SU-DHL-6 (cell line): ENCODE data around the gene PTPRQ.

Experiments used
- H2AFZ ChIP-seq: fragments of 200-600 bp; sonication (generic); 2 replicates; pipeline ENCODE4 v1.6.1; 2014; ENCODE audit warnings: low read depth, mild to moderate bottlenecking, moderate library complexity, mixed read lengths, antibody characterized with exemption, low read length; ENCODE audit not compliant: severe bottlenecking
- H3F3A ChIP-seq: fragments of 200-600 bp; shearing (Covaris generic); 2 replicates; pipeline ENCODE4 v1.6.0; 2016; ENCODE audit warnings: antibody characterized with exemption, mild to moderate bottlenecking; ENCODE audit not compliant: insufficient read depth
- H3K27ac ChIP-seq: fragments of 200-600 bp; sonication (generic); 2 replicates; pipeline ENCODE4 v1.5.1; 2016; ENCODE audit warnings: low read depth, mild to moderate bottlenecking, low read length, moderate library complexity, mixed read lengths
- H3K27me3 ChIP-seq: fragments of 200-600 bp; sonication (generic), shearing (Covaris generic); 2 replicates; pipeline ENCODE4 v1.6.0; 2014; ENCODE audit warnings: mild to moderate bottlenecking, low read length
- H3K36me3 ChIP-seq: fragments of 200-600 bp; sonication (generic); 2 replicates; pipeline ENCODE4 v1.6.1; 2014; ENCODE audit warnings: mild to moderate bottlenecking, low read length, mixed read lengths
- H3K4me2 ChIP-seq: fragments of 300-600, 200-600 bp; shearing (Covaris generic), sonication (generic); 2 replicates; pipeline ENCODE4 v1.6.0; 2014; ENCODE audit warnings: low read length, low read depth, mild to moderate bottlenecking; ENCODE audit not compliant: poor library complexity, severe bottlenecking
- H3K4me3 ChIP-seq: fragments of 200-600 bp; sonication (generic); 2 replicates; pipeline ENCODE4 v1.5.1; 2014; ENCODE audit warnings: antibody characterized with exemption, low read length, mild to moderate bottlenecking, mixed read lengths; ENCODE audit not compliant: insufficient read depth, poor library complexity, severe bottlenecking
- H3K79me2 ChIP-seq: fragments of 200-600 bp; sonication (generic); 2 replicates; pipeline ENCODE4 v1.6.1; 2014; ENCODE audit warnings: mild to moderate bottlenecking, low read length, moderate library complexity; ENCODE audit not compliant: insufficient read depth
- H3K9ac ChIP-seq: fragments of 200-600 bp; sonication (generic); 2 replicates; pipeline ENCODE4 v1.7.0; 2014; ENCODE audit warnings: mild to moderate bottlenecking, low read length
- H3K9me2 ChIP-seq: fragments of 200-600 bp; sonication (generic); replicated peaks from 2 replicates; pipeline ENCODE4 v1.6.1; 2014; ENCODE audit warnings: low read length; ENCODE audit not compliant: insufficient read depth
- H3K9me3 ChIP-seq: fragments of 200-600 bp; sonication (generic); 2 replicates; pipeline ENCODE4 v1.6.1; 2014; ENCODE audit warnings: low read length, mixed read lengths; ENCODE audit not compliant: insufficient read depth
- H4K20me1 ChIP-seq: fragments of 200-600 bp; sonication (generic); 2 replicates; pipeline ENCODE4 v1.6.1; 2014; ENCODE audit warnings: low read depth, mild to moderate bottlenecking, antibody characterized with exemption, low read length, moderate library complexity, mixed read lengths
- EZH2phosphoT487 ChIP-seq: fragments of 200-600 bp; sonication (generic), shearing (Covaris generic); conservative IDR thresholded peaks from 2 replicates; pipeline ENCODE4 v1.6.1; 2018; ENCODE audit warnings: mild to moderate bottlenecking, antibody characterized with exemption, low read length, moderate library complexity, mixed read lengths
- TF ChIP-seq, protein P1 (sequence below): fragments of 200-600 bp; sonication (generic); IDR thresholded peaks from one replicate; pipeline ENCODE4 v1.5.1; 2017; ENCODE audit warnings: antibody characterized with exemption, mild to moderate bottlenecking, low read length, moderate library complexity; ENCODE audit not compliant: insufficient read depth, poor library complexity, severe bottlenecking

The PTPRQ gene

GRCh38 chr12:80576641-80577418 is 132.8 kb downstream of the PTPRQ start:
- Histone ChIP-seq H3K27me3 (no peaks in the 10 kb centered on the region), H3K4me3 (no peak overlapping the region), H4K20me1 (no peaks in the 10 kb centered on the region), H3K9me3 (no peaks in the 10 kb centered on the region), H2AFZ (no peak overlapping the region), H3K79me2 (no peaks in the 10 kb centered on the region), H3K36me3 (no peaks in the 10 kb centered on the region), H3K9me2 (no peaks in the 10 kb centered on the region), H3K4me2 (no peak overlapping the region), H3K27ac (no peak overlapping the region), H3K9ac (no peak overlapping the region), H3F3A (no peaks in the 10 kb centered on the region)
- TF ChIP-seq, protein P1, sequence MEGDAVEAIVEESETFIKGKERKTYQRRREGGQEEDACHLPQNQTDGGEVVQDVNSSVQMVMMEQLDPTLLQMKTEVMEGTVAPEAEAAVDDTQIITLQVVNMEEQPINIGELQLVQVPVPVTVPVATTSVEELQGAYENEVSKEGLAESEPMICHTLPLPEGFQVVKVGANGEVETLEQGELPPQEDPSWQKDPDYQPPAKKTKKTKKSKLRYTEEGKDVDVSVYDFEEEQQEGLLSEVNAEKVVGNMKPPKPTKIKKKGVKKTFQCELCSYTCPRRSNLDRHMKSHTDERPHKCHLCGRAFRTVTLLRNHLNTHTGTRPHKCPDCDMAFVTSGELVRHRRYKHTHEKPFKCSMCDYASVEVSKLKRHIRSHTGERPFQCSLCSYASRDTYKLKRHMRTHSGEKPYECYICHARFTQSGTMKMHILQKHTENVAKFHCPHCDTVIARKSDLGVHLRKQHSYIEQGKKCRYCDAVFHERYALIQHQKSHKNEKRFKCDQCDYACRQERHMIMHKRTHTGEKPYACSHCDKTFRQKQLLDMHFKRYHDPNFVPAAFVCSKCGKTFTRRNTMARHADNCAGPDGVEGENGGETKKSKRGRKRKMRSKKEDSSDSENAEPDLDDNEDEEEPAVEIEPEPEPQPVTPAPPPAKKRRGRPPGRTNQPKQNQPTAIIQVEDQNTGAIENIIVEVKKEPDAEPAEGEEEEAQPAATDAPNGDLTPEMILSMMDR: no peak
- no peak for TF ChIP-seq EZH2phosphoT487

GRCh38 chr12:80580254-80580653 is 136.2 kb downstream of the PTPRQ start:
- H3K4me3 ChIP-seq: no peak overlapping the region
- no peaks in the 10 kb centered on the region for H3K9me2 ChIP-seq
- no peaks in the 10 kb centered on the region for H3F3A ChIP-seq
- no peaks in the 10 kb centered on the region for H4K20me1 ChIP-seq
- H3K9me3 ChIP-seq: no peaks in the 10 kb centered on the region
- no peak overlapping the region for H2AFZ ChIP-seq
- no peak overlapping the region for H3K9ac ChIP-seq
- no peak overlapping the region for H3K27ac ChIP-seq
- TF ChIP-seq EZH2phosphoT487: no peak
- TF ChIP-seq, protein P1: no peak
- H3K36me3 ChIP-seq: no peaks in the 10 kb centered on the region
- H3K27me3 ChIP-seq: no peaks in the 10 kb centered on the region
- H3K4me2 ChIP-seq: no peak overlapping the region
- H3K79me2 ChIP-seq: no peaks in the 10 kb centered on the region

- Histone ChIP-seq H4K20me1 (no peaks in the 10 kb centered on the region), H3K9me3 (no peaks in the 10 kb centered on the region), H3K4me3 (no peak overlapping the region), H3F3A (no peaks in the 10 kb centered on the region), H3K27me3 (no peaks in the 10 kb centered on the region), H3K9me2 (no peaks in the 10 kb centered on the region), H2AFZ (no peak overlapping the region), H3K4me2 (no peak overlapping the region), H3K27ac (no peak overlapping the region), H3K79me2 (no peaks in the 10 kb centered on the region), H3K36me3 (no peaks in the 10 kb centered on the region), H3K9ac (no peak overlapping the region)
- TF ChIP-seq, protein P1: no peak
- TF ChIP-seq EZH2phosphoT487: no peak
Observed at GRCh38 chr12:80581783-80582182, 137.7 kb downstream of the PTPRQ start.
